ENCODE results near the gene ZBTB11. TPM values are rescaled to one million over a fixed set of nuclear protein-coding genes. Genes with fewer than 3 reads are reported as not detected.

ZBTB11 gene
- total RNA-seq, 1 experiment from 2014 or later: 22.4 TPM

- TF ChIP-seq CTCF (conservative IDR thresholded peaks at IDR 0.05; ENCODE audit: low read depth, low read length) (peak; percentile 86), EZH2 (IDR thresholded peaks at IDR 0.05; ENCODE audit: borderline replicate concordance, low read depth, low read length, poor library complexity, severe bottlenecking) (no peak)
- Histone ChIP-seq H3K9me3 (ENCODE audit: low read depth, low read length, poor library complexity, severe bottlenecking) (no peaks in the 10 kb centered on the region), H3K36me3 (ENCODE audit: insufficient read depth, low read length, poor library complexity, severe bottlenecking) (no peaks in the 10 kb centered on the region), H3K27ac (ENCODE audit: low read depth, low read length, poor library complexity, severe bottlenecking) (no peak overlapping the region), H3K4me1 (ENCODE audit: insufficient read depth, low read length, poor library complexity, severe bottlenecking) (no peaks in the 10 kb centered on the region), H3K4me3 (ENCODE audit: low read depth, low read length, poor library complexity, severe bottlenecking) (no peak overlapping the region), H3K27me3 (replicated peaks; ENCODE audit: insufficient read depth, low read depth, low read length, poor library complexity) (no peaks in the 10 kb centered on the region)
- no TSS peak for BruUV-seq (replicated peaks)
- POLR2A ChIA-PET (ENCODE audit: low non-redundant PET): no interaction called here
- peak; percentile 72 for DNase-seq (ENCODE audit: low spot score)
- intact Hi-C loops (cut with micrococcal nuclease; ENCODE audit: unreplicated experiment): no loop called here
- CTCF ChIA-PET: no interaction called here
Observed at GRCh38 chr3:101635954-101636798, 40.8 kb downstream of the ZBTB11 start.

DNA sequence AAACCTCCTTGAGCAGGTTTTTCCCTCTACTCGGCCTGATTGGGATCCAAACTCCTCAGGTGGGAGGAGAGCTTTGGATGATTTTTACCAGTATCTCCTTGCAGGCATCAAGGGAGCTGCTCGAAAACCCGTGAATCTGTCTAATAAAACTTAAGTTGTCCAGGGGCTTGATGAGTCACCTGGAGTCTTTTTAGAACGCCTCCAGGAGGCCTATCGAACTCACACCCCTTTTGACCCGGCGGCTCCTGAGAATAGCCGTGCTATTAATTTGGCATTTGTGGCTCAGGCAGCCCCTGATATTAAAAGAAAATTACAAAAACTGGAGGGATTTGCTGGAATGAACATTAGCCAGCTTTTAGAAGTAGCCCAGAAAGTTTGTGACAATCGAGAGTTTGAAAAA is 41.6 kb downstream of the ZBTB11 start:
- no peaks in the 10 kb centered on the region for H3K27me3 ChIP-seq (replicated peaks; ENCODE audit: insufficient read depth, low read depth, low read length, poor library complexity)
- DNase-seq (ENCODE audit: low spot score): no peak
- TF ChIP-seq EZH2 (IDR thresholded peaks at IDR 0.05; ENCODE audit: borderline replicate concordance, low read depth, low read length, poor library complexity, severe bottlenecking) (no peak), CTCF (conservative IDR thresholded peaks at IDR 0.05; ENCODE audit: low read depth, low read length) (no peak)
- no peaks in the 10 kb centered on the region for H3K9me3 ChIP-seq (ENCODE audit: low read depth, low read length, poor library complexity, severe bottlenecking)
- no TSS peak for BruUV-seq (replicated peaks)
- intact Hi-C loops (cut with micrococcal nuclease; ENCODE audit: unreplicated experiment): no loop called here
- H3K36me3 ChIP-seq (ENCODE audit: insufficient read depth, low read length, poor library complexity, severe bottlenecking): no peaks in the 10 kb centered on the region
- ChIA-PET CTCF (no interaction called here), POLR2A (ENCODE audit: low non-redundant PET) (no interaction called here)
- no peaks in the 10 kb centered on the region for H3K4me1 ChIP-seq (ENCODE audit: insufficient read depth, low read length, poor library complexity, severe bottlenecking)
- no peak overlapping the region for H3K4me3 ChIP-seq (ENCODE audit: low read depth, low read length, poor library complexity, severe bottlenecking)
- H3K27ac ChIP-seq (ENCODE audit: low read depth, low read length, poor library complexity, severe bottlenecking): no peak overlapping the region

- Histone ChIP-seq H3K36me3 (ENCODE audit: insufficient read depth, low read length, poor library complexity, severe bottlenecking) (no peaks in the 10 kb centered on the region), H3K4me3 (ENCODE audit: low read depth, low read length, poor library complexity, severe bottlenecking) (no peak overlapping the region), H3K27me3 (replicated peaks; ENCODE audit: insufficient read depth, low read depth, low read length, poor library complexity) (no peaks in the 10 kb centered on the region), H3K27ac (ENCODE audit: low read depth, low read length, poor library complexity, severe bottlenecking) (no peak overlapping the region), H3K4me1 (ENCODE audit: insufficient read depth, low read length, poor library complexity, severe bottlenecking) (no peaks in the 10 kb centered on the region), H3K9me3 (ENCODE audit: low read depth, low read length, poor library complexity, severe bottlenecking) (no peaks in the 10 kb centered on the region)
- TF ChIP-seq EZH2 (IDR thresholded peaks at IDR 0.05; ENCODE audit: borderline replicate concordance, low read depth, low read length, poor library complexity, severe bottlenecking) (no peak), CTCF (conservative IDR thresholded peaks at IDR 0.05; ENCODE audit: low read depth, low read length) (no peak)
- intact Hi-C loops (cut with micrococcal nuclease; ENCODE audit: unreplicated experiment): no loop called here
- BruUV-seq (replicated peaks): no TSS peak
- DNase-seq (ENCODE audit: low spot score): no peak
- POLR2A ChIA-PET (ENCODE audit: low non-redundant PET): no interaction called here
- CTCF ChIA-PET: no interaction called here
Observed at GRCh38 chr3:101634591-101635196, 42.2 kb downstream of the ZBTB11 start.

Data from A673 (cell line).